Neural progenitor cell (in vitro differentiated cells): ENCODE data around the gene RGS1. TPM values are rescaled to one million over a fixed set of nuclear protein-coding genes. Genes with fewer than 3 reads are reported as not detected.

ENCODE experiments used
- DNase-seq: peaks from one replicate; pipeline ENCODE4 v3.0.0-alpha.2; 2016; ENCODE audit warnings: low spot score
- H2AFZ ChIP-seq: fragments of 200-600 bp; sonication (generic); replicated peaks from 2 replicates; pipeline ENCODE4 v1.6.1; 2016; ENCODE audit warnings: antibody characterized with exemption
- H3F3A ChIP-seq: fragments of 200-600 bp; sonication (generic); 2 replicates; pipeline ENCODE4 v1.6.1; 2016; ENCODE audit warnings: antibody characterized with exemption, low read depth
- H3K27ac ChIP-seq: fragments of 200-600 bp; sonication (generic); 2 replicates; pipeline ENCODE4 v1.5.1; 2016; ENCODE audit warnings: mild to moderate bottlenecking
- H3K27me3 ChIP-seq: fragments of 200-600 bp; sonication (generic); 2 replicates; pipeline ENCODE4 v1.6.1; 2016; ENCODE audit warnings: mild to moderate bottlenecking, moderate library complexity
- H3K36me3 ChIP-seq: fragments of 200-600 bp; sonication (generic); 2 replicates; pipeline ENCODE4 v1.5.1; 2016
- H3K4me1 ChIP-seq: fragments of 200-600 bp; sonication (generic); 2 replicates; pipeline ENCODE4 v1.6.1; 2016; ENCODE audit warnings: mixed run types
- H3K4me2 ChIP-seq: fragments of 200-600 bp; sonication (generic); 2 replicates; pipeline ENCODE4 v1.6.1; 2016
- H3K4me3 ChIP-seq: fragments of 200-600 bp; sonication (generic); 2 replicates; pipeline ENCODE4 v1.5.1; 2016
- H3K79me2 ChIP-seq: fragments of 200-600 bp; sonication (generic); 2 replicates; pipeline ENCODE4 v1.6.1; 2016; ENCODE audit warnings: low read depth
- H3K9ac ChIP-seq: fragments of 200-600 bp; sonication (generic); 2 replicates; pipeline ENCODE4 v1.6.1; 2016
- H3K9me3 ChIP-seq: fragments of 200-600 bp; sonication (generic); 2 replicates; pipeline ENCODE4 v1.5.1; 2016; ENCODE audit warnings: low read depth
- H4K20me1 ChIP-seq: fragments of 200-600 bp; sonication (generic); 2 replicates; pipeline ENCODE4 v1.6.1; 2016; ENCODE audit warnings: low read depth
- H3K27ac Mint-ChIP-seq: 3 replicates; pipeline ENCODE4 v1.8.0; 2021; ENCODE audit warnings: mixed read lengths
- H3K27me3 Mint-ChIP-seq: 2 replicates; pipeline ENCODE4 v1.8.0; 2022; ENCODE audit warnings: low read depth, mild to moderate bottlenecking, inconsistent platforms, moderate library complexity, mixed read lengths; ENCODE audit not compliant: insufficient read depth
- H3K36me3 Mint-ChIP-seq: 3 replicates; pipeline ENCODE4 v1.8.0; 2021; ENCODE audit warnings: mixed read lengths
- H3K4me1 Mint-ChIP-seq: 3 replicates; pipeline ENCODE4 v1.8.0; 2021; ENCODE audit warnings: mixed read lengths
- H3K4me3 Mint-ChIP-seq: 3 replicates; pipeline ENCODE4 v1.8.0; 2021; ENCODE audit warnings: mild to moderate bottlenecking, moderate library complexity, mixed read lengths
- H3K9me3 Mint-ChIP-seq: 3 replicates; pipeline ENCODE4 v1.8.0; 2020; ENCODE audit warnings: mixed read lengths
- CTCF ChIP-seq: fragments of 200-600 bp; sonication (generic); IDR thresholded peaks from 2 replicates; pipeline ENCODE4 v1.5.1; 2017; ENCODE audit warnings: antibody characterized with exemption, mild to moderate bottlenecking
- EZH2 ChIP-seq: fragments of 200-600 bp; sonication (generic); IDR thresholded peaks from 2 replicates; pipeline ENCODE4 v1.6.1; 2017; ENCODE audit warnings: antibody characterized with exemption, mild to moderate bottlenecking, moderate library complexity
- EZH2phosphoT487 ChIP-seq: fragments of 200-600 bp; sonication (generic); IDR thresholded peaks from 2 replicates; pipeline ENCODE4 v1.6.1; 2017; ENCODE audit warnings: antibody characterized with exemption
- total RNA-seq: library from RNA; depleted of rRNA; stranded (reverse); fragments of >200 nt; gene quantifications from 2 replicates; pipeline ENCODE4 v1.2.3, GENCODE V29; 2015; ENCODE audit warnings: low replicate concordance

RGS1 gene
- total RNA-seq, 1 donor from 2014 or later, result not detected

DNA sequence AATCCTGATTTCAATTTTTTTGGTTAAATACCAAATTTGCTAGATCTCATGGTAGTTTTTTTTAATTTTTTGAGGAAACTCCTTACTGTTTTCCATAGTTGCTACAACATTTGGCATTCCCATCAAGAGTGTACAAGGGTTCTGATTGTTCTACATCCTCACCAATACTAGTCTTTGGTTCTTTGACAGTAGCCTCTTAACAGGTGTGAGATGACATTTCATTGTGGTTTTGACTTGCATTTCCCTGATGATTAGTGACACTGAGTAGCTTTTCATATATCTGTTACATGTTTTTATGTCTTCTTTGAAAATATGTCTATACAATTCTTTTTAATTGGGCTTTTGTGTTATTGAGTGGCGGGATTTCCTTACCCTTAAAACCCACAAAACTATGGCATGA, 39.5 kb downstream of the RGS1 start:
- no peaks in the 10 kb centered on the region for H3K4me1 Mint-ChIP-seq
- no peaks in the 10 kb centered on the region for H3K36me3 Mint-ChIP-seq
- no peaks in the 10 kb centered on the region for H3K79me2 ChIP-seq
- H3K4me2 ChIP-seq, result no peak overlapping the region
- H3K4me3 Mint-ChIP-seq, result no peak overlapping the region
- no peaks in the 10 kb centered on the region for H4K20me1 ChIP-seq
- H3K9me3 Mint-ChIP-seq, result no peaks in the 10 kb centered on the region
- H3F3A ChIP-seq, result no peaks in the 10 kb centered on the region
- H3K27me3 Mint-ChIP-seq, result no peaks in the 10 kb centered on the region
- TF ChIP-seq EZH2phosphoT487, result no peak
- no peak for TF ChIP-seq CTCF
- no peak for TF ChIP-seq EZH2
- no peaks in the 10 kb centered on the region for H3K9me3 ChIP-seq
- H2AFZ ChIP-seq, result no peak overlapping the region
- H3K4me3 ChIP-seq, result no peak overlapping the region
- no peaks in the 10 kb centered on the region for H3K27me3 ChIP-seq
- H3K27ac ChIP-seq, result no peak overlapping the region
- H3K36me3 ChIP-seq, result no peaks in the 10 kb centered on the region
- no peak overlapping the region for H3K9ac ChIP-seq
- H3K4me1 ChIP-seq, result no peaks in the 10 kb centered on the region
- H3K27ac Mint-ChIP-seq, result no peak overlapping the region
- DNase-seq, result no peak

GRCh38 chr1:192620071-192620635, 44.6 kb downstream of the RGS1 start:
- TF ChIP-seq EZH2, result no peak
- TF ChIP-seq CTCF, result no peak
- TF ChIP-seq EZH2phosphoT487, result no peak
- Mint-ChIP-seq H3K4me1 (no peaks in the 10 kb centered on the region), H3K9me3 (peaks cover 5% of the 10 kb centered on the region), H3K27me3 (no peaks in the 10 kb centered on the region), H3K36me3 (no peaks in the 10 kb centered on the region), H3K4me3 (no peak overlapping the region), H3K27ac (no peak overlapping the region)
- Histone ChIP-seq H2AFZ (no peak overlapping the region), H3K27me3 (no peaks in the 10 kb centered on the region), H3K9ac (no peak overlapping the region), H3K4me3 (no peak overlapping the region), H3K27ac (no peak overlapping the region), H3K79me2 (no peaks in the 10 kb centered on the region), H3K9me3 (no peaks in the 10 kb centered on the region), H3F3A (no peaks in the 10 kb centered on the region), H3K4me1 (no peaks in the 10 kb centered on the region), H3K36me3 (no peaks in the 10 kb centered on the region), H4K20me1 (no peaks in the 10 kb centered on the region), H3K4me2 (no peak overlapping the region)
- DNase-seq, result no peak

DNA sequence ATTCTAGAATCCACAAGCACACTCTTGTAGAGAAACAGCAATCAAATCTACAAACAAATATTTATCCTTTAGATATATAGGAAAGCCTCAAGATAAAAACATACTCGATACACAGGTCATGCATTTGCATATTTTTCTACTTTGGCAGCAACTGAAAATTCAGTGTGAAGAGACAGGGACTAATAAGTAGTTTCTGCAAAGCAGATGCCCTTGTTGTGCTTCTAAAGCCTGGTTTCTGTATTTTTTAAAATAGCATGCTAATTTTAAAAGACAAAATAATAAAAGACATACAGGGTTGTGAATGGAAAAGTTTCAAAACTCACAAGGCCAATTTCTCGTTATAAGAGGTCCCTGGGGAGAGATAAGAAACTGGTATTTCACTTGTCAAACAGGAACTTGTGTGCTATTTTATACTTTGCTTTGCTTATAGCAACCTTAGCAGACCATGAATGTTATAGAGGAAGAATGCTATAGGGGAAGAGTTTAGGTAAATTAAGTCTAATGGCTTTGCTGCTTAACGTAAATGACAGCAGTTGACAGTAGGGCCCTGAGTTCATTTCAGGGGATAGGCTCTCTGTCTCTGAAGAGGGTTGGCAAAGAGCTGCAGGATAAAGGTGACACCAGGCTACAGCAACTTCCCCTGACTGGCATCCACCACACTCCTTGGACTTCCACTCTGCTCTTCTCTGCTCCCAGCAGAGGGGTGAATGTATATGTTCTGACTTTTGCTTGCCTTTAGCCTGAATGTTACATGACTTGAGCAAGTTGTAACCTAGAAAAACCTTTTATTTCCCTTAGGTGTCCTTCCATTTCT, 51.0 kb downstream of the RGS1 start:
- Histone ChIP-seq H3K27ac (no peak overlapping the region), H2AFZ (no peak overlapping the region), H3K4me3 (no peak overlapping the region), H3K9ac (no peak overlapping the region), H3K36me3 (no peaks in the 10 kb centered on the region), H3K4me1 (no peaks in the 10 kb centered on the region), H4K20me1 (no peaks in the 10 kb centered on the region), H3K9me3 (no peaks in the 10 kb centered on the region), H3K27me3 (no peaks in the 10 kb centered on the region), H3K4me2 (no peak overlapping the region), H3K79me2 (no peaks in the 10 kb centered on the region), H3F3A (no peaks in the 10 kb centered on the region)
- H3K36me3 Mint-ChIP-seq, result no peaks in the 10 kb centered on the region
- H3K4me1 Mint-ChIP-seq, result peaks cover 3% of the 10 kb centered on the region
- peaks cover 3% of the 10 kb centered on the region for H3K9me3 Mint-ChIP-seq
- TF ChIP-seq EZH2 (no peak), EZH2phosphoT487 (no peak), CTCF (no peak)
- no peak overlapping the region for H3K27ac Mint-ChIP-seq
- H3K4me3 Mint-ChIP-seq, result no peak overlapping the region
- DNase-seq, result no peak
- no peaks in the 10 kb centered on the region for H3K27me3 Mint-ChIP-seq
